Astrocyte of the cerebellum (primary cell): ENCODE results near the gene RIPOR2.

Experiments used
- DNase-seq: peaks from one replicate; pipeline ENCODE4 v3.0.0-alpha.2; 2011; ENCODE audit warnings: low read depth
- H3K4me3 ChIP-seq: 2 replicates; pipeline ENCODE4 v1.5.1; 2011; ENCODE audit warnings: mild to moderate bottlenecking, low read depth, low read length, moderate library complexity
- in situ Hi-C: cut with HindIII; loops from 2 replicates; pipeline ENCODE4 v1.10.0; 2017; ENCODE audit warnings: low sequenced_read_pairs
- TF ChIP-seq, protein P1 (sequence below): IDR thresholded peaks from 2 replicates; pipeline ENCODE4 v1.5.1; 2012; ENCODE audit warnings: low read length, low read depth, moderate library complexity, mild to moderate bottlenecking; ENCODE audit errors: missing control alignments

RIPOR2 gene

DNA sequence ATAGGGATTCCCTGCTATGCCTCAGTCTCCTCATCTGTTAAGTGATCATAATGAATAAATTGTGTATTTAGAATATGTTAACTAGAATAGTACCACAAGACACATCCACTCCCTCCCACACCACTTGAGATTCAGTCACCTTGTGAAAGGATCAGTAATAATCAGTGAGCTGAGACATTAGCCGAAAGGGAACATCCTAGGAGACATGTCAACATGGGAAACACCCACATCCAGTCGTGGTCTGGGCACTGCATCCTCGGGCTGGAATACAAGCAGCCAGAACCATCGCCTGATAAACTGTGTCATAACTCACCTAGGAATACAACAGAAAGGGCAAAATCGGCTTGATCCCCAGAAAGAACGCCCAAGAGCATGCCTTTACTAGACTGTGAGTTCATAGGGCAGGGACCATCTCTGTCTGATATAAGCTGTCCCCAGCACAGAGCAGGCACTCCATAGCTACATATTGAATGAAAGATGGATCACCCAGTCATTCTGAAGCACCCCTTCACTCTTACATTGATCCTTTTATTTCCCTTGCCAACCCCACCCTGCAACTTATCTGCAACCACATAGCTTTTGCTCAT, 23.9 kb downstream of the RIPOR2 start:
- peak overlapping the region; percentile 54 for H3K4me3 ChIP-seq
- no peak for DNase-seq
- in situ Hi-C loops, result no loop called here
- TF ChIP-seq, protein P1, sequence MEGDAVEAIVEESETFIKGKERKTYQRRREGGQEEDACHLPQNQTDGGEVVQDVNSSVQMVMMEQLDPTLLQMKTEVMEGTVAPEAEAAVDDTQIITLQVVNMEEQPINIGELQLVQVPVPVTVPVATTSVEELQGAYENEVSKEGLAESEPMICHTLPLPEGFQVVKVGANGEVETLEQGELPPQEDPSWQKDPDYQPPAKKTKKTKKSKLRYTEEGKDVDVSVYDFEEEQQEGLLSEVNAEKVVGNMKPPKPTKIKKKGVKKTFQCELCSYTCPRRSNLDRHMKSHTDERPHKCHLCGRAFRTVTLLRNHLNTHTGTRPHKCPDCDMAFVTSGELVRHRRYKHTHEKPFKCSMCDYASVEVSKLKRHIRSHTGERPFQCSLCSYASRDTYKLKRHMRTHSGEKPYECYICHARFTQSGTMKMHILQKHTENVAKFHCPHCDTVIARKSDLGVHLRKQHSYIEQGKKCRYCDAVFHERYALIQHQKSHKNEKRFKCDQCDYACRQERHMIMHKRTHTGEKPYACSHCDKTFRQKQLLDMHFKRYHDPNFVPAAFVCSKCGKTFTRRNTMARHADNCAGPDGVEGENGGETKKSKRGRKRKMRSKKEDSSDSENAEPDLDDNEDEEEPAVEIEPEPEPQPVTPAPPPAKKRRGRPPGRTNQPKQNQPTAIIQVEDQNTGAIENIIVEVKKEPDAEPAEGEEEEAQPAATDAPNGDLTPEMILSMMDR, result no peak

DNA sequence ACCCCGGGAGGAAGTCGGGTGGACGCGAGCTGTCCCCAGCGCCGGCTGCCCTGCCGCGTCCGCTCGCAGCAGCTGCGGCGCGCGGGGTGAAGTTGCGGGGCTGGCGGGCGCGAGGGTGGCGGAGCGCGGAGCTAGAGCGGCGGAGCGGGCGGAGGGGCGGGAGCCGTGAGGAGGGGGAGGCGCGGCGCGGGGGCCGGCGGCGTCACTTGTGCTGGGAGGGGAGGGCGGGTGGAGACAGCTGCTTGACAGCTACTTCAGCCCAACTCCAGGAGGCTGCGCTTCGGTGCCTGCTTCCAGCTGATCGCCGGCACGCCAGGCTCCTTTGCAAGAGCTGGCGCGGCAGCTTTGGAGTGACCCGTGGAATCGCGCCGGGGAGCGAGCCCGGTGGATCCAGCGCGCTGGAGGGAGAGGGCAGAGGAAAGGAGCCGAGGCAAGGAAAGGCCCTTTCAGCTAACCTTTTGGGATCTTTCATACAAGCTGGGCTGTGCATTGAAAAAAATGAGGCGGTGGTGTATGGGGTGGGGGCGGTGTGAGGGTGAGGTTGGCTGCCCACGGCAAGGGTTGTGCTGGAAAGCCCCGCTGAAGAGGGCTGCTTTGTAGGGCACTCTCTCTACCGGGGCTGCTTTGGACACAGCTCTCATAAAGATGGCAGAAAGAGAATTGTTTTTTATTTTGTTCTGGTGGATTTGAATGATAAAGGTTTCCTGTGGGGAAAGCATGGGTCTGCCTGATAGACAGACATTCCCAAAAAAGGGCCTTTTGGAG, 24.6 kb downstream of the RIPOR2 start:
- in situ Hi-C loops, result no loop called here
- TF ChIP-seq, protein P1, result no peak
- no peak for DNase-seq
- peak overlapping the region; percentile 54 for H3K4me3 ChIP-seq

DNA sequence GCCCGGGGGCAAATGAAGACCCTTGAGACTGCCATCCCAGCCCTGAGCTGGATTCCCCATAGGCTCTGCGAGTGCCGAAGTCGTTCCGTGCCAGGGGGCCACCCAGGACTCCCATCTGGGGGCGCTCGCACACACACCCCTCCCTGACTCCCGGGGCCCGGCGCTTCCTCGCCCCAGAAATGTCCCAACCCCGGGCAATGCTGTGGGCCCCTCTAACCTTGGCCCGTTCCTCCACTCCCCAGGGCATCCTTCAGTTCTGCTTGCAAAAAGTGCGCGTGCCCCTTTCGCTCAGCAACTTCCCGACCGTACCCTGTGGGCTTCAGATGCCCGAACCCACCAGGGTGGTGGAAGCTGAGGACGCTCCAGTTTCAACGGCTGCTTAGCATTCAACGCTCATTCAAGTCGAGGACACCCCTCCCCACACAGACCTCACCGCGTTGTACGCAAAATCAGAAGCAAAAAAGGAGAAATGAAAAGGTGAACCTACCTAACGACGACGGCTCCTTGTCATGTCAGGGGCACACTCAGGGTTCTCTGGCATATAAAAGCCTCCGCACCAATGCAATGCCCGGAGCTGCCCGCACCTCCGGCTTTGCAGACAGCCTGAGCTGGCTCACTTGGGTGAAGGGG, 25.3 kb downstream of the RIPOR2 start:
- peak overlapping the region; percentile 54 for H3K4me3 ChIP-seq
- no peak for DNase-seq
- in situ Hi-C loops, result no loop called here
- TF ChIP-seq, protein P1, result peak; percentile 13

DNA sequence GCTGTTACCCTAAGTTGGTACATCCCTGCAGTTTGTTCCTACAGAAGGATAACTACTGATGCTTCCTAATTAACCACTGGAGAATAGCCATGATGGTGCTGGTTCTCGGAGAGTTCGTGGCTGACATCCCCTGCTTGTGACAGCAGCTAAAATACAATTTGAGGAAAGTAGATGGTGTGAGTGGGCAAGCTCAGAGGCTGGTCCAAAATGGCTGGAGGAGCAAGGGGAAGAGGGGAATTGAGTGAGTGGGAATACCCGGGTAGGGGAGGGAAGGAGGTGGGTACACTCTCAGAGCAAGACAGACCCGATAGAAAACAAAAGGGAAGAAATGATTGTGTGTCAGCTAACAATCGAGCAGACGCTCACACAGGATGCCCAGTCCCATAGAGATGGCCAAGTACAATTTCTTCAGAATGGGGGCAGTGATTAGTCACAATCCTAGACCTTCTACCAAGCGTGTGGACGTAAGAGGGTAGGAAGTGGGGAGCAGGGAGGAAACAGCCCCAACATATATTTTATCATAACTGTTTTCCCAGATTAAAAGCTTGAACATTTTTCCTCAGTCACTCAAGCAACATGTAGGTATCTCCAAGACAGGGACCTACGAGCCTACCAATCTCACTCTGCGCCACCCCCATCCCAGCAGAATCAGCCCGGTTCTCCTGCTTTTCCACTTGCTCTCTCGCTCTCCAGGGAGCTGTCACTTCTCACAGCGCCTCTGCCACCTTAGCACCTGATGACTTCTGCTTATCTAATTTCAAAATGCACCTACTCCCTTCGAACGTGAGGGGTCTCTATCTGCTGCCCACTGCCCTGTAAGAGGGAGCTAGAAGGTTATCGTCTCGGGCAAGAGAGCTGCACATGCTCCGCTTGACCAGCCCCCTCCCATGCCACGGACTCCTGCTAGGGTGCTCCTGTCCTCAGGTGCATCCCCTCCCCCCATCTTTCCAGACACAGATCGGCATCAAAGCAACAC, 26.2 kb downstream of the RIPOR2 start:
- in situ Hi-C loops, result no loop called here
- H3K4me3 ChIP-seq, result peak overlapping the region; percentile 54
- no peak for DNase-seq
- TF ChIP-seq, protein P1, result no peak

DNA sequence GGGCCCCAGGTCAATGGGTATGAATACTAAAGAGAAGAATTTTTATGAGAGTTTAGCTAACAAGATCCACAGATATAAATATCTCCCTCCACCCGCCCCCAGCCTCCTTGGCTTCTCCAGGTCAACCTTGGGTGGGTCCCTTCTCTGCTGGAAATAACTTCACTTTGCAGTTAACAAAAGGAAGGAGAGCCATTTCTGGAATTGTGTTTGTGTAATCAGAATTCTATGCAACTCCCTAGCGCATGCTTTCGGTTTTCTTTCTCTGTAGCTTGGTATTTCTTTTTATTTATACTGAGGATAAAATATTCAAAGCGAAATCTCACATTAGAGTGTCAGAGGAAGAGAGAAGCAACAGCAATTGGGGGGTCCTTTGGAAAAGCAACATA, 27.1 kb downstream of the RIPOR2 start:
- H3K4me3 ChIP-seq, result no peak overlapping the region
- in situ Hi-C loops, result no loop called here
- TF ChIP-seq, protein P1, result no peak
- no peak for DNase-seq

DNA sequence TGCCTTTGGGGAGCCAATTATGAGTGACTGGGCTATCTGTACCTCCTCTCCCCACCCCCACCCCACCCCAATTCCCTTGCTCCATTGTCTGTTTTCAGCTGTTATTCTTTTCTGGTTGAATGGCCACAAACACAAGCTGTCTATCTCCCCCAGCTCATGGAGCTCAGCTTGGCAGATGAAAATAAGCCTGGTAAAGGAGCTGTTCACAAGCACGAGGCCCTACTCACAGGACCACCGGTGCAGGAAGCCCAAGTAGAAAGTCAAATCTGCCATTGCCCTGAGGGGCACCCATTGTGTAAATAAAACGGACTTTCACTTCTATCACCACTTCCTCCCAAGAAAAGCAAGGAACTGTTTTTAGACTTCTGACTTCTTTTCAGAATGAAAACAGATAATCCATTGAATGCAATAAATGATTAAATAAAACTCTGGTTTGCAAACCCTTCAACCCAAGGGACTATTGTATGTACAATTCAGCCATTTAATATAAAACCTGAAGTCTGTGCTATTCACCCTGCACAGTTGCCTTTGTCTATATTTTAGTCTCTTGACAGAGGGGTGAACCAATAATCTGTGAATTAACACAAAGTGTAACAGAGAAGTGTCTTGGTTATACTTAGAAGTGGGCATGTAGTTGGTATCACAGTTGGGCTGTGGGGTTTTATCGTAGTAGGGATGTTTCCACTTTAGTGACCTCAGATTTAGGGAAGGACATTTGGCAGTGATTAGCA, 27.7 kb downstream of the RIPOR2 start:
- TF ChIP-seq, protein P1, result no peak
- no peak for DNase-seq
- in situ Hi-C loops, result no loop called here
- H3K4me3 ChIP-seq, result no peak overlapping the region
